Measurements from ENCODE around the gene HTR4. TPM values are rescaled to one million over a fixed set of nuclear protein-coding genes. Genes with fewer than 3 reads are reported as not detected.

Gene HTR4, protein sequence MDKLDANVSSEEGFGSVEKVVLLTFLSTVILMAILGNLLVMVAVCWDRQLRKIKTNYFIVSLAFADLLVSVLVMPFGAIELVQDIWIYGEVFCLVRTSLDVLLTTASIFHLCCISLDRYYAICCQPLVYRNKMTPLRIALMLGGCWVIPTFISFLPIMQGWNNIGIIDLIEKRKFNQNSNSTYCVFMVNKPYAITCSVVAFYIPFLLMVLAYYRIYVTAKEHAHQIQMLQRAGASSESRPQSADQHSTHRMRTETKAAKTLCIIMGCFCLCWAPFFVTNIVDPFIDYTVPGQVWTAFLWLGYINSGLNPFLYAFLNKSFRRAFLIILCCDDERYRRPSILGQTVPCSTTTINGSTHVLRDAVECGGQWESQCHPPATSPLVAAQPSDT
- total RNA-seq = not detected in 2 replicates

DNA sequence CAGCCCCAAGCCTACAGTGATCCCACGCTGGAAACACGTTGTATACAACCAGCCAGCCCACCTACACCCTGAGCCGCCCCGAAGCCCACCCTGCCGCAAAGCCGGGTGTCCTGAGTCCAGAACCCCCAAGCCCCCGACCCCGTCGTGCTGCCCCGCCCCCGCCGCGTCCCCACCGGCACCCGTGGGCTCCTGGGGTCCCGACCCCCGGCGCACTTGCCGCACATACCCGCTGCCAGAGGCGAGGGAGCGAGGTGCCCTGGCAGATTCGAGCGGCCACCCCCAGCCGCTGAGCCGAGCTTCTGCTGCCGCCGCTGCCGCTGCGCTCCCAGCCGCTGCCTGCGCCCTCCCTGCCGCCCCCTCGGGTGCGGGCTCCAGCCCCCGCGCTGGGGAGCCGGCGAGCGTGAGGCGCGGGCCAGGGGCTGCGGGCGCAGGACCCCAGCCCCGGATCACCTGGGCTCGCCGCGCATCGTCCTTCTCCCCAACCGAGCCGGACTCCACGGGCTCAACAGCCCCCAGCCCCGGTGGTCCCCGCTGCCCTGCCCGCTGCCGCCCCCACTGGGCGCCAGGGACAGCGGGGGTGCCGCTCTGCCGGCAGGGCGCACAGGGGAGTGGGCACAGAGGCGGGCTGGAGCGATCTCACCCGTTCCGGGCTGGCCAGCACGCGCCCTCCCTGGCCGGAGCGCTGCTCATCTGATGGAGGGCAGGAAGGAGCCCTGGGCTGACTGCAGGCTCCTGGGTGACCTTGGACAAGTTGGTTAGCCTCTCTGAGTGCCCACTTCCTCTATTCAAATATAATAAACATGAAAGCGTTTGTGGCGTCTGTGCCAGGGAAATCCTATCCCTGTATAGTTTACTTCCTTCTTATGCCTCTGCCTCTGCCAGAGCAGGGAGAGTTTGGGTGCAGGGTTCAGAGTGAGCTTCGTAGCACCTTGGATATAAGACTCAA is at the start of gene HTR4:
Gene HTR4 (minus strand): TSS at position 692 of the 946 bp plus-strand sequence. CDS start 17,513 bp downstream, outside the sequence.

Other genes with a start within 250 kb of the HTR4 start
- gene ADRB2, start 172.1 kb upstream of the HTR4 start, total RNA-seq = 0.66 and 2.3 TPM in 2 replicates